Natural killer cell (primary cell): Measurements from ENCODE around the gene SLC39A7. TPM values are rescaled to one million over a fixed set of nuclear protein-coding genes. Genes with fewer than 3 reads are reported as not detected.
A peak's percentile ranks its signal among the peaks of the same experiment; 100 is the strongest.

ENCODE experiments used
- ATAC-seq, 3 donors: fragments of 150-1000 bp in 2 of 3; fragments of 200-7000 bp in 1 of 3; cut with Tn5 transposase; 1 replicate in 1 of 3; 2 replicates in 2 of 3; pipeline ENCODE4 v1.10.0; 2021; ENCODE audit warnings: mild to moderate bottlenecking in 2 of 3, moderate library complexity in 2 of 3
- DNase-seq, 2 donors: peaks; one replicate each; pipeline versions ENCODE4 v3.0.0 to v3.0.0-alpha.2; 2013 to 2021; ENCODE audit warnings: mixed read lengths in 1 of 2
- H3K27ac ChIP-seq: one replicate; pipeline ENCODE4 v1.5.1; 2013; ENCODE audit warnings: mild to moderate bottlenecking, low read length
- H3K27me3 ChIP-seq: one replicate; pipeline ENCODE4 v1.6.1; 2013; ENCODE audit warnings: low read length; ENCODE audit not compliant: control insufficient read depth, insufficient read depth
- H3K36me3 ChIP-seq: one replicate; pipeline ENCODE4 v1.6.1; 2013; ENCODE audit warnings: low read length; ENCODE audit not compliant: control insufficient read depth, insufficient read depth
- H3K4me1 ChIP-seq: one replicate; pipeline ENCODE4 v1.6.1; 2013; ENCODE audit warnings: low read length; ENCODE audit not compliant: control insufficient read depth, insufficient read depth
- H3K4me3 ChIP-seq: one replicate; pipeline ENCODE4 v1.5.1; 2013; ENCODE audit warnings: low read length
- H3K9me3 ChIP-seq: one replicate; pipeline ENCODE4 v1.6.1; 2013; ENCODE audit warnings: low read length; ENCODE audit not compliant: control insufficient read depth, insufficient read depth
- H3K27ac Mint-ChIP-seq, 2 donors: one replicate each; pipeline ENCODE4 v1.8.0; 2022; ENCODE audit warnings: mild to moderate bottlenecking in 2 of 2, mixed read lengths in 2 of 2, moderate library complexity in 1 of 2
- H3K27me3 Mint-ChIP-seq, 2 donors: one replicate each; pipeline ENCODE4 v1.8.0; 2022; ENCODE audit warnings: low read depth in 2 of 2, mixed read lengths in 2 of 2
- H3K36me3 Mint-ChIP-seq: one replicate; pipeline ENCODE4 v1.8.0; 2022; ENCODE audit warnings: mixed read lengths
- H3K4me1 Mint-ChIP-seq, 2 donors: one replicate each; pipeline ENCODE4 v1.8.0; 2022; ENCODE audit warnings: mixed read lengths in 2 of 2
- H3K4me3 Mint-ChIP-seq: one replicate; pipeline ENCODE4 v1.8.0; 2022; ENCODE audit warnings: mild to moderate bottlenecking, moderate library complexity, mixed read lengths
- H3K9me3 Mint-ChIP-seq, 2 donors: one replicate each; pipeline ENCODE4 v1.8.0; 2022; ENCODE audit warnings: mixed read lengths in 2 of 2
- CTCF ChIP-seq: fragments of 200-600 bp; IDR thresholded peaks from one replicate; pipeline ENCODE4 v1.8.0; 2022; ENCODE audit warnings: antibody characterized with exemption
- WGBS: methylation state at CpG from one replicate; pipeline ENCODE4 v1.1.7; 2013; ENCODE audit warnings: missing lambda C conversion rate; ENCODE audit not compliant: insufficient coverage; 5-methylcytosine and 5-hydroxymethylcytosine counted together
- intact Hi-C: fragments of 100-400 bp; cut with micrococcal nuclease; formaldehyde crosslinking; loops from one replicate; pipeline ENCODE4 v1.14.2; 2022
- total RNA-seq, 4 donors: library from RNA; stranded (reverse); fragments of 120-200 nt in 1 of 4; gene quantifications; one replicate each; pipeline versions ENCODE4 v1.2.3 to v1.2.4, GENCODE V29; 2013 to 2022

SLC39A7 gene
- total RNA-seq, 3 donors from 2014 or later (not counting 1 experiment from before 2014, with no cell fraction given) = 38.9 to 45.7 (median 45.6) TPM

- no peak for ATAC-seq
- intact Hi-C loops = no loop called here
- no peaks in the 10 kb centered on the region for H3K27me3 ChIP-seq
Measured at GRCh38 chr6:33205191-33206026, 4.7 kb downstream of the SLC39A7 start.

GRCh38 chr6:33206027-33206863, 5.6 kb downstream of the SLC39A7 start:
- H3K27me3 Mint-ChIP-seq = no peaks in the 10 kb centered on the region
- TF ChIP-seq CTCF = no peak
- H3K4me3 ChIP-seq = no peak overlapping the region
- H3K9me3 ChIP-seq = no peaks in the 10 kb centered on the region
- 100% methylated on average over 3 of the region's 3 CpGs for WGBS
- H3K4me1 ChIP-seq = peaks cover 43% of the 10 kb centered on the region
- ATAC-seq (no peak), DNase-seq (peak in 1 of 2 donors; percentile 20)
- intact Hi-C loops = no loop called here
- peak overlapping the region; percentile 68 to 79 for H3K27ac Mint-ChIP-seq
- peak overlapping the region; percentile 87 for H3K4me3 Mint-ChIP-seq
- H3K36me3 Mint-ChIP-seq = peaks cover 13% of the 10 kb centered on the region
- H3K9me3 Mint-ChIP-seq = no peaks in the 10 kb centered on the region
- peaks cover 22% of the 10 kb centered on the region for H3K36me3 ChIP-seq
- peaks cover 50 to 68% of the 10 kb centered on the region in 2 donors for H3K4me1 Mint-ChIP-seq
- no peak overlapping the region for H3K27ac ChIP-seq
- H3K27me3 ChIP-seq = no peaks in the 10 kb centered on the region

More at GRCh38 chr6:33205191-33206026, 4.7 kb downstream of the SLC39A7 start:
- Mint-ChIP-seq H3K36me3 (peaks cover 13% of the 10 kb centered on the region), H3K27me3 (no peaks in the 10 kb centered on the region), H3K27ac (peak overlapping the region; percentile 68 to 79), H3K4me3 (peak overlapping the region; percentile 87), H3K9me3 (no peaks in the 10 kb centered on the region), H3K4me1 (peaks cover 58 to 77% of the 10 kb centered on the region in 2 donors)
- Histone ChIP-seq H3K4me1 (peaks cover 47% of the 10 kb centered on the region), H3K27ac (no peak overlapping the region), H3K9me3 (no peaks in the 10 kb centered on the region), H3K36me3 (peaks cover 22% of the 10 kb centered on the region), H3K4me3 (peak overlapping the region; percentile 63)
- peak in 1 of 2 donors; percentile 57 for DNase-seq
- 60% methylated on average over 14 of the region's 17 CpGs for WGBS
- TF ChIP-seq CTCF = no peak

GRCh38 chr6:33206864-33207551, 6.3 kb downstream of the SLC39A7 start:
- no peaks in the 10 kb centered on the region for H3K9me3 ChIP-seq
- TF ChIP-seq CTCF = no peak
- H3K27me3 ChIP-seq = no peaks in the 10 kb centered on the region
- H3K4me3 Mint-ChIP-seq = peak overlapping the region; percentile 98
- no peak overlapping the region for H3K27ac ChIP-seq
- peaks cover 35% of the 10 kb centered on the region for H3K4me1 ChIP-seq
- ATAC-seq (no peak), DNase-seq (peak in 1 of 2 donors; percentile 18)
- H3K36me3 ChIP-seq = peaks cover 19% of the 10 kb centered on the region
- H3K36me3 Mint-ChIP-seq = peaks cover 13% of the 10 kb centered on the region
- intact Hi-C loops = no loop called here
- H3K27me3 Mint-ChIP-seq = peaks cover 0 to under 1% of the 10 kb centered on the region in 2 donors
- H3K4me3 ChIP-seq = no peak overlapping the region
- no peaks in the 10 kb centered on the region for H3K9me3 Mint-ChIP-seq
- H3K4me1 Mint-ChIP-seq = peaks cover 43 to 61% of the 10 kb centered on the region in 2 donors
- H3K27ac Mint-ChIP-seq = peak overlapping the region; percentile 95 to 97
- 40% methylated on average over 13 of the region's 20 CpGs for WGBS
